Prostate gland (tissue), 2 donors: ENCODE measurements around the gene DACT2. TPM values are rescaled to one million over a fixed set of nuclear protein-coding genes. Genes with fewer than 3 reads are reported as not detected.

ENCODE experiments used
- DNase-seq: peaks from one replicate; pipeline ENCODE4 v3.0.0-alpha.2; 2019; ENCODE audit warnings: low spot score
- H3K27ac ChIP-seq, 2 donors: fragments of 200-600 bp; sonication (generic); 2 replicates each; pipeline ENCODE4 v1.5.1; 2017 to 2019
- H3K27me3 ChIP-seq: fragments of 200-600 bp; sonication (generic); replicated peaks from 2 replicates; pipeline ENCODE4 v1.5.1; 2019; ENCODE audit not compliant: insufficient read depth
- H3K36me3 ChIP-seq, 2 donors: fragments of 200-600 bp; sonication (generic); 1 replicate in 1 of 2; 2 replicates in 1 of 2; pipeline versions ENCODE4 v1.5.1 to v1.8.1; 2017 to 2019
- H3K4me1 ChIP-seq: fragments of 200-600 bp; sonication (generic); replicated peaks from 2 replicates; pipeline ENCODE4 v1.5.1; 2019
- H3K4me3 ChIP-seq, 2 donors: fragments of 200-600 bp; sonication (generic); 2 replicates each; pipeline ENCODE4 v1.5.1; 2017 to 2019
- H3K9me3 ChIP-seq: fragments of 200-600 bp; sonication (generic); 2 replicates; pipeline ENCODE4 v1.5.1; 2017
- POLR2A ChIP-seq: fragments of 450-650 bp; IDR thresholded peaks from one replicate; pipeline ENCODE4 v1.6.1; 2016; ENCODE audit warnings: antibody characterized with exemption, mild to moderate bottlenecking
- POLR2AphosphoS5 ChIP-seq: sonication (generic); formaldehyde crosslinking; IDR thresholded peaks from one replicate; pipeline ENCODE4 v1.6.1; 2017; ENCODE audit warnings: antibody characterized with exemption
- WGBS: methylation state at CpG from one replicate; pipeline ENCODE4 v1.1.5; 2018; 5-methylcytosine and 5-hydroxymethylcytosine counted together
- intact Hi-C: fragments of 100-400 bp; cut with DNase I; formaldehyde crosslinking; loops from one replicate; pipeline ENCODE4 v1.14.2; 2022
- total RNA-seq, 2 donors: library from RNA; depleted of rRNA; stranded (reverse); fragments of >200 nt; gene quantifications; one replicate each; pipeline ENCODE4 v1.1.0, GENCODE V29; 2016
- TF ChIP-seq, protein P1 (sequence below), 4 experiments: fragments of 200-600 bp in 2 of 4; fragments of 450-650 bp in 2 of 4; sonication (generic) in 2 of 4; IDR thresholded peaks; 1 replicate in 3 of 4; 2 replicates in 1 of 4; pipeline ENCODE4 v1.5.1; 2016 to 2019; ENCODE audit warnings: antibody characterized with exemption in 4 of 4, mild to moderate bottlenecking in 2 of 4, moderate library complexity in 2 of 4

The DACT2 gene
- total RNA-seq, 2 donors from 2014 or later, result 22.1 to 28.1 TPM

DNA sequence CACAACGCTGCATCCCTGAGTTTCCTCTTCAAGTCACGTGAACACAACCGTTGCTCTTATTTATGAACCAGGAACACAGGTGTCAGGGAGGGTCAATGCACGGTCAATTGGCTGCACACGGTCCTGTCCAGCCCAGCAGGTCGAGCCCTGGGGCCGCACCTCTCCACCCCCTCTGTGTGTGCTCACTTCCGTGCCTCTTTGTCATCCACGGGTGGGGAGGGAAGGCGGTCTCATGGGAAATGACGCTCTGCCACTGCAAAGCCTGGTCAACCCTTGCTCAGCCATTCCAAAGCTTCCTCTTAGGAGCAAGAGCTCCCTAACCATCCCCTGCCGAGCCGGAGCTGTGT is 38.7 kb downstream of the DACT2 start:
- H3K27me3 ChIP-seq, result no peaks in the 10 kb centered on the region
- TF ChIP-seq, protein P1, sequence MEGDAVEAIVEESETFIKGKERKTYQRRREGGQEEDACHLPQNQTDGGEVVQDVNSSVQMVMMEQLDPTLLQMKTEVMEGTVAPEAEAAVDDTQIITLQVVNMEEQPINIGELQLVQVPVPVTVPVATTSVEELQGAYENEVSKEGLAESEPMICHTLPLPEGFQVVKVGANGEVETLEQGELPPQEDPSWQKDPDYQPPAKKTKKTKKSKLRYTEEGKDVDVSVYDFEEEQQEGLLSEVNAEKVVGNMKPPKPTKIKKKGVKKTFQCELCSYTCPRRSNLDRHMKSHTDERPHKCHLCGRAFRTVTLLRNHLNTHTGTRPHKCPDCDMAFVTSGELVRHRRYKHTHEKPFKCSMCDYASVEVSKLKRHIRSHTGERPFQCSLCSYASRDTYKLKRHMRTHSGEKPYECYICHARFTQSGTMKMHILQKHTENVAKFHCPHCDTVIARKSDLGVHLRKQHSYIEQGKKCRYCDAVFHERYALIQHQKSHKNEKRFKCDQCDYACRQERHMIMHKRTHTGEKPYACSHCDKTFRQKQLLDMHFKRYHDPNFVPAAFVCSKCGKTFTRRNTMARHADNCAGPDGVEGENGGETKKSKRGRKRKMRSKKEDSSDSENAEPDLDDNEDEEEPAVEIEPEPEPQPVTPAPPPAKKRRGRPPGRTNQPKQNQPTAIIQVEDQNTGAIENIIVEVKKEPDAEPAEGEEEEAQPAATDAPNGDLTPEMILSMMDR (IDR thresholded peaks at IDR 0.05), result no peak
- no peak for TF ChIP-seq POLR2AphosphoS5
- DNase-seq, result no peak
- H3K9me3 ChIP-seq, result no peaks in the 10 kb centered on the region
- intact Hi-C loops, result no loop called here
- H3K27ac ChIP-seq, result no peak overlapping the region
- no peak overlapping the region for H3K4me3 ChIP-seq
- 73% methylated on average over 13 of the region's 13 CpGs for WGBS
- no peaks in the 10 kb centered on the region for H3K36me3 ChIP-seq
- no peaks in the 10 kb centered on the region for H3K4me1 ChIP-seq

DNA sequence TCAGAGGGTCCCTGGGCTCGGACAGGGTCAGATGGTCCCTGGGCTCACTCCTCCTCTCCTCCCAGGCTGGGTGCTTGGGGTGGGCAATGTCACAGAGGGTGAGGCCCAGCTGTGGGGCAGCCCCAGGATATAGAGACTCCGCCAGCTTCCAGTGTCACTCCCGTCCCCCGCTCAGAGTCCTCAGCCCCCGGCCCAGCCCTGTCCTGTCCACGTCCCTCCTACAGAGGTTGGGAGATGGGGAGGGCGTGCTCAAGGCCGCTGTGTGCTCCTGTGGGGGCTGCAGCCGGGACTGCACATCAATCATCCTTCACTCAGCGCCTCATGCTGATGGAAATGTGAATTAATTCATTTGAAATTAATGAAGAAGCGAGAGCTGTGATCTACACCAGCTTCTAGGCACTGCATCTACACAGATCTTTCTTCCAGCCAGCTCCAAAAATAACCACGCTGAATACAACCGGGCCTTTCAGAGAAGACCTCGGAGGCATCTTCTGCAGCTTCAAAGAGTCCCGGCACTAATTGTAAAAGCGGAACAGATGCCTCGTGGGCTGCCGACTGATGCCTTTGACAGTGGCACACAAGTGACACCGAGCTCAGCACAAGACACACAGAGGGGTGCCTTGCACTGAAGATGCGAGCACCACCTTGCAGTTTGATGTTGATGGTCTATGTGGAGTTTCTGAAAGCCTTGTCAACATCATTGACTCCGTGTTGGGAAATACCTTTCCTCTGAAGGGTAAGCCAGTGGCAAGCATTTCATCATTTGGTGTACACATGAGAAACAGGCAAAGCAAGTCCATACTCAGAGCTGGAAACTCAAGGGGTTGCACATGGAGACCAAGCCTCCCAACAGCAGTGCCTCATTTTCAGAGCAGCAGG is 39.3 kb downstream of the DACT2 start:
- H3K9me3 ChIP-seq, result no peaks in the 10 kb centered on the region
- 78% methylated on average over 21 of the region's 21 CpGs for WGBS
- intact Hi-C loops, result no loop called here

DNA sequence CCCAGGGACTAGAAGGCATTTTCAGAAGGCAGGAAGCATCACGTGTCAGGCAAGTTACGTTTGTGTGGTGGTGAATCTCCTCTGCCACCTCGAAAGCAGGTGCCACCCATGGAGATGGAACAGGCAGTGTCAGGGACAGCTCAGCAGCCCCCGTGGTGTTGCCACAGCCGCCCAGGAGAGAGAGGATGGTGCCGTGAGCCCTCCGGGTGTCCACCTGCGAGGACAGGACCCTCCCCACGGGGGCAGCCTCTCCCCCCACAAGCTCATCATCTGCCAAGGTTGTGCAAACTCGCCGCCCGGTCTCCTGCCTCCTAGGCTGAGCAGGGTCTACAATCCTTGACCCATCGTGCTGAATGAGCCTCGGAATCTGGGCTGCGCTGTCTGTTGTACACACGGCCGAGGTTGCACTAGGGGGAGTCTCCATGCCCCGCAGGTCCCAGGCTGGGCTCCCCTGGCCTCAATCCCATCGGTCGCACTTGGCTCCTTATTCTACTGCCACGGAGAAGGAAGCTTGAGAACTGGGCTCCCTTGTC is 40.1 kb downstream of the DACT2 start:
- no peak for DNase-seq
- intact Hi-C loops, result no loop called here
- 86% methylated on average over 21 of the region's 21 CpGs for WGBS

More for the DNA sequence above, 39.3 kb downstream of the DACT2 start:
- no peak overlapping the region for H3K27ac ChIP-seq
- TF ChIP-seq, protein P1 (IDR thresholded peaks at IDR 0.05), result no peak
- TF ChIP-seq POLR2A, result no peak
- no peak for TF ChIP-seq POLR2AphosphoS5
- H3K4me1 ChIP-seq, result no peaks in the 10 kb centered on the region
- DNase-seq, result no peak
- no peaks in the 10 kb centered on the region for H3K36me3 ChIP-seq
- no peaks in the 10 kb centered on the region for H3K27me3 ChIP-seq
- H3K4me3 ChIP-seq, result no peak overlapping the region

DNA sequence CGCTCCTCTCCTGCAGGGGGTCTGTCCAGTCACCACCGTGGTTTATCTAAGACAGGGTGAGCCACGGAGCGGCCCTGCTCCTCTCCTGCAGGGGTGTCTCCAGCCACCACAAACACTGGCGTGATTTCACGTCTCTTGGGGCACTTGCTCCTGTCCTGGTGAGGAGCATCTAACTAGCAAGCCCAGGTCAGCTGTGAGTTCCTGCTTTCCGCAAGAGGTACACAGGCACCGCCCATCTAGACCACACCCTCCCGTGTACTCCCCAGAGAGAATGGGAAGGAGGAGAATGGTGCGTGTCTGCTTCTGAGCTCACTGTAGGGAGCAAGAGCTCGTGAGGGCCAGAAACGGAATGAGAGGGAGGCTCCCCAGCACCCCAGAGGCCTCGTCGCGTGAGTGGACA is 40.7 kb downstream of the DACT2 start:
- Histone ChIP-seq H3K27me3 (no peaks in the 10 kb centered on the region), H3K36me3 (no peaks in the 10 kb centered on the region), H3K27ac (no peak overlapping the region), H3K9me3 (no peaks in the 10 kb centered on the region), H3K4me3 (no peak overlapping the region), H3K4me1 (no peaks in the 10 kb centered on the region)
- intact Hi-C loops, result no loop called here
- TF ChIP-seq POLR2A, result no peak
- TF ChIP-seq POLR2AphosphoS5, result no peak
- TF ChIP-seq, protein P1 (IDR thresholded peaks at IDR 0.05), result no peak
- 87% methylated on average over 15 of the region's 15 CpGs for WGBS
- DNase-seq, result no peak

More for the DNA sequence above, 40.1 kb downstream of the DACT2 start:
- Histone ChIP-seq H3K27me3 (no peaks in the 10 kb centered on the region), H3K4me3 (no peak overlapping the region), H3K27ac (no peak overlapping the region), H3K9me3 (no peaks in the 10 kb centered on the region), H3K4me1 (no peaks in the 10 kb centered on the region), H3K36me3 (no peaks in the 10 kb centered on the region)
- TF ChIP-seq POLR2AphosphoS5 (no peak), POLR2A (no peak)
- TF ChIP-seq, protein P1 (IDR thresholded peaks at IDR 0.05), result no peak

DNA sequence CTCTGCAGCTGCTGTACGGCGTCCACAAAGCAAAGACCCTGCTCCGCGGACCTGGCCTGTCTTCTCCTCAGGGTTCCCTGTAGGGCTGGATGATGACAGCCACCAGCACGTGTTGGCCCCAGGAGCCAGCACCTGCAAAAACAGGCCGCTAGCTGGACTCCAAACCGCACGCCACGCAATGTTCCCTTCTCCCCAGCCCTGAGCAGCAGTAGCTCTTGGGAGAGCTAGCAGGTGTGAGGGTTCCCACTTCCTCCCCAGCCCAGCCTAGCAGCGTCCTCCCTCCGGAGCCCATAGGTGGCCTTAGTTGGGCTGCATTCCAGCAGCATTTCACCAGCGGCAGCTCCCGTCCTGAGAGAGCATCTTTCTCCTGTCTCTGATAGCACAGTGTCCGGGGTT is 42.3 kb downstream of the DACT2 start:
- Histone ChIP-seq H3K36me3 (no peaks in the 10 kb centered on the region), H3K9me3 (no peaks in the 10 kb centered on the region), H3K27me3 (no peaks in the 10 kb centered on the region), H3K27ac (no peak overlapping the region), H3K4me1 (no peaks in the 10 kb centered on the region), H3K4me3 (no peak overlapping the region)
- DNase-seq, result no peak
- WGBS, result 90% methylated on average over 14 of the region's 14 CpGs
- intact Hi-C loops, result no loop called here
- TF ChIP-seq, protein P1 (IDR thresholded peaks at IDR 0.05), result no peak
- no peak for TF ChIP-seq POLR2A
- no peak for TF ChIP-seq POLR2AphosphoS5
